HepG2 (cell line): ENCODE data around the gene RIPOR1. TPM values are rescaled to one million over a fixed set of nuclear protein-coding genes. Genes with fewer than 3 reads are reported as not detected.

Experiments used
- DNMT3B ChIP-seq: conservative IDR thresholded peaks from 2 replicates; pipeline ENCODE4 v1.6.1; 2016; ENCODE audit warnings: missing biosample characterization, control low read depth
- ESRRA ChIP-seq: sonication (generic); formaldehyde crosslinking; IDR thresholded peaks from 2 replicates; pipeline ENCODE4 v1.5.1; 2020; ENCODE audit warnings: mild to moderate bottlenecking, low read depth, missing genetic modification reagents
- FOXA1 ChIP-seq, 2 experiments: fragments of 450-650 bp in 1 of 2; sonication (generic) in 1 of 2; formaldehyde crosslinking in 1 of 2; IDR thresholded peaks; 2 replicates each; pipeline versions ENCODE4 v1.4.0 to v1.6.1; 2016 to 2020; ENCODE audit warnings: missing genetic modification reagents in 1 of 2
- KMT2A ChIP-seq: sonication (generic); formaldehyde crosslinking; IDR thresholded peaks from 2 replicates; pipeline ENCODE4 v1.4.0; 2020; ENCODE audit warnings: missing genetic modification reagents
- MAFG ChIP-seq: sonication (generic); formaldehyde crosslinking; IDR thresholded peaks from 2 replicates; pipeline ENCODE4 v1.5.1; 2020; ENCODE audit warnings: mild to moderate bottlenecking, missing genetic modification reagents
- NFIB ChIP-seq: sonication (generic); formaldehyde crosslinking; IDR thresholded peaks from 2 replicates; pipeline ENCODE4 v1.9.0; 2021; ENCODE audit warnings: missing genetic modification reagents, mild to moderate bottlenecking, borderline replicate concordance
- PRMT3 ChIP-seq: sonication (generic); formaldehyde crosslinking; IDR thresholded peaks from 2 replicates; pipeline ENCODE4 v1.8.1; 2022; ENCODE audit warnings: low read depth, mild to moderate bottlenecking, moderate library complexity, missing genetic modification reagents, borderline replicate concordance
- ZFYVE20 ChIP-seq: sonication (generic); formaldehyde crosslinking; IDR thresholded peaks from 2 replicates; pipeline ENCODE4 v1.8.0; 2023; ENCODE audit warnings: low read depth, mild to moderate bottlenecking, moderate library complexity, missing genetic modification reagents, borderline replicate concordance
- ZNF10 ChIP-seq: sonication (generic); formaldehyde crosslinking; IDR thresholded peaks from 2 replicates; pipeline ENCODE4 v1.4.0; 2020; ENCODE audit warnings: mild to moderate bottlenecking, low read depth, missing genetic modification reagents, borderline replicate concordance
- ZNF138 ChIP-seq: sonication (generic); formaldehyde crosslinking; IDR thresholded peaks from 2 replicates; pipeline ENCODE4 v1.5.0; 2020; ENCODE audit warnings: mild to moderate bottlenecking, low read depth, missing genetic modification reagents
- ZNF737 ChIP-seq: sonication (generic); formaldehyde crosslinking; IDR thresholded peaks from 2 replicates; pipeline ENCODE4 v1.5.0; 2020; ENCODE audit warnings: missing genetic modification reagents, mild to moderate bottlenecking, borderline replicate concordance
- ZNF781 ChIP-seq: sonication (generic); formaldehyde crosslinking; IDR thresholded peaks from 2 replicates; pipeline ENCODE4 v1.5.1; 2020; ENCODE audit warnings: borderline replicate concordance, mild to moderate bottlenecking, missing genetic modification reagents; ENCODE audit errors: not compliant biosample characterization
- polyA plus RNA-seq, 8 experiments: library from polyadenylated mRNA; depleted of rRNA in 3 of 8; stranded (reverse) in 7 of 8; unstranded in 1 of 8; fragments of >200 nt; fragmentation: Illumina TruSeq in 4 of 8; extraction: Trizol in 4 of 8; gene quantifications; 2 replicates each; pipeline versions ENCODE4 v1.2.1 to v1.2.3, GENCODE V29; 2011 to 2016; ENCODE audit warnings: low read depth in 4 of 8, missing spikeins in 1 of 8, mixed read lengths in 1 of 8; ENCODE audit not compliant: insufficient read depth in 1 of 8
- total RNA-seq, 5 experiments: library from RNA; depleted of rRNA; stranded (reverse); fragments of >200 nt; fragmentation: Illumina TruSeq; extraction: Trizol; gene quantifications; 2 replicates each; pipeline ENCODE4 v1.2.3, GENCODE V29; 2016; ENCODE audit warnings: low read depth in 1 of 5
- TF ChIP-seq, protein P1 (sequence below): sonication (generic); formaldehyde crosslinking; IDR thresholded peaks from 2 replicates; pipeline ENCODE4 v1.5.0; 2020; ENCODE audit warnings: missing genetic modification reagents, mild to moderate bottlenecking, borderline replicate concordance
- TF ChIP-seq, protein P2 (sequence below): sonication (generic); formaldehyde crosslinking; IDR thresholded peaks from 2 replicates; pipeline ENCODE4 v1.9.0; 2021; ENCODE audit warnings: missing genetic modification reagents, borderline replicate concordance
- TF ChIP-seq, protein P3 (sequence below), 2 experiments: sonication (generic) in 1 of 2; formaldehyde crosslinking in 1 of 2; IDR thresholded peaks; 2 replicates each; pipeline versions ENCODE4 v1.4.0 to v1.6.1; 2016 to 2020; ENCODE audit warnings: borderline replicate concordance in 1 of 2, low read depth in 1 of 2, mild to moderate bottlenecking in 1 of 2, missing genetic modification reagents in 1 of 2
- TF ChIP-seq, protein P4 (sequence below): sonication (generic); formaldehyde crosslinking; IDR thresholded peaks from 2 replicates; pipeline ENCODE4 v1.4.0; 2020; ENCODE audit warnings: missing genetic modification reagents

The RIPOR1 gene
- total and polyA plus RNA-seq, 2 of the 13 experiments (the other 11 are each of a cell fraction or from before 2014, with no cell fraction given): 4.6 to 8.1 TPM

DNA sequence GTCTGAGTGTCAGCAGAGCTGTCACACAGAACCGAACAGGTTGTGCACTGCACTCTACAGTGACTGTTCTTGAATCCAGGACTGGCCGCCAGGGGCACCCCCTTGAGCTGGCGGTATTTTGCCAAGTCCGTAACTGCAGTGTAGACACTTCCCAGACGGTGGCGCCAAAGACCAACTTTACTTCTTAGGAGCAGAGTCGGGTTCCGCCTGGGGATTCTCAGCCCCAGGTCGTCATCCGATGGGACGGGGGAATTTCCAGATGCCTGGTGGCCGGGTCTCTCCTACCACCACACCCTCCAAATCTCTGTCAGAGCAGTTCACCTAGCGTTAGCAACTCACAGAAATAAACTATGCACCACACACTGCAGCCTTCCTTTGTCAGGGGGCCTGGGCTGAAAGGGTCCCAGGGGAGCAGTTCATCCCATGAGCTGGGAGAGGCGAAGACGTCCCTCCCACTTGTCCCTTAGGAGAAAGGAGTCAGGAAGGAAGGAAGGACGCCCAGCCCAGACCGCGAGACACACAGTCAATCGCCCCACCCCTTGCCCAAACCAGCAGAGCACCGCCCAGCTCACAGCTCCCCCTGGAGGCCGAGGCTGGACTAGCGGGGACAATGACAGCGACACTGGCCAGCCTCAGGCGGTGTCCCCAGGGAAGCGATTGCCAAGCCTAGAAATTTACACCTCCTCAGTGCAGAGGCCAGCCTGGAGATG, 7.4 kb upstream of the RIPOR1 start (continued):
- peak; percentile 18; the same call in 1 of the 2 replicates for TF ChIP-seq ZNF138
- TF ChIP-seq PRMT3 (CRISPR knock-in tag): 0 out of 2 replicates have a peak, but pooled peaks have one; percentile 78
- TF ChIP-seq DNMT3B (CRISPR knock-in tag): no peak
- TF ChIP-seq MAFG (CRISPR knock-in tag): no peak
- TF ChIP-seq, protein P1, sequence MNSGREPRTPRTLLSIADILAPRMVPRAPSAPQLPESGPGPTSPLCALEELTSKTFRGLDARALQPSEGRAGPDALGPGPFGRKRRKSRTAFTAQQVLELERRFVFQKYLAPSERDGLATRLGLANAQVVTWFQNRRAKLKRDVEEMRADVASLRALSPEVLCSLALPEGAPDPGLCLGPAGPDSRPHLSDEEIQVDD (CRISPR knock-in tag): no peak
- no peak for TF ChIP-seq NFIB (CRISPR knock-in tag)
- TF ChIP-seq ZFYVE20 (CRISPR knock-in tag): no peak
- TF ChIP-seq KMT2A: no peak; the same call in 1 of the 2 replicates
- TF ChIP-seq ESRRA (CRISPR knock-in tag): no peak; the same call in 1 of the 2 replicates
- TF ChIP-seq, protein P2, sequence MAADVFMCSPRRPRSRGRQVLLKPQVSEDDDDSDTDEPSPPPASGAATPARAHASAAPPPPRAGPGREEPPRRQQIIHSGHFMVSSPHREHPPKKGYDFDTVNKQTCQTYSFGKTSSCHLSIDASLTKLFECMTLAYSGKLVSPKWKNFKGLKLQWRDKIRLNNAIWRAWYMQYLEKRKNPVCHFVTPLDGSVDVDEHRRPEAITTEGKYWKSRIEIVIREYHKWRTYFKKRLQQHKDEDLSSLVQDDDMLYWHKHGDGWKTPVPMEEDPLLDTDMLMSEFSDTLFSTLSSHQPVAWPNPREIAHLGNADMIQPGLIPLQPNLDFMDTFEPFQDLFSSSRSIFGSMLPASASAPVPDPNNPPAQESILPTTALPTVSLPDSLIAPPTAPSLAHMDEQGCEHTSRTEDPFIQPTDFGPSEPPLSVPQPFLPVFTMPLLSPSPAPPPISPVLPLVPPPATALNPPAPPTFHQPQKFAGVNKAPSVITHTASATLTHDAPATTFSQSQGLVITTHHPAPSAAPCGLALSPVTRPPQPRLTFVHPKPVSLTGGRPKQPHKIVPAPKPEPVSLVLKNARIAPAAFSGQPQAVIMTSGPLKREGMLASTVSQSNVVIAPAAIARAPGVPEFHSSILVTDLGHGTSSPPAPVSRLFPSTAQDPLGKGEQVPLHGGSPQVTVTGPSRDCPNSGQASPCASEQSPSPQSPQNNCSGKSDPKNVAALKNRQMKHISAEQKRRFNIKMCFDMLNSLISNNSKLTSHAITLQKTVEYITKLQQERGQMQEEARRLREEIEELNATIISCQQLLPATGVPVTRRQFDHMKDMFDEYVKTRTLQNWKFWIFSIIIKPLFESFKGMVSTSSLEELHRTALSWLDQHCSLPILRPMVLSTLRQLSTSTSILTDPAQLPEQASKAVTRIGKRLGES (CRISPR knock-in tag): no peak
- TF ChIP-seq FOXA1 (IDR thresholded peaks at IDR 0.05): no peak
- no peak for TF ChIP-seq FOXA1 (CRISPR knock-in tag; IDR thresholded peaks at IDR 0.05)
- no peak for TF ChIP-seq ZNF10 (CRISPR knock-in tag)
- TF ChIP-seq, protein P3, sequence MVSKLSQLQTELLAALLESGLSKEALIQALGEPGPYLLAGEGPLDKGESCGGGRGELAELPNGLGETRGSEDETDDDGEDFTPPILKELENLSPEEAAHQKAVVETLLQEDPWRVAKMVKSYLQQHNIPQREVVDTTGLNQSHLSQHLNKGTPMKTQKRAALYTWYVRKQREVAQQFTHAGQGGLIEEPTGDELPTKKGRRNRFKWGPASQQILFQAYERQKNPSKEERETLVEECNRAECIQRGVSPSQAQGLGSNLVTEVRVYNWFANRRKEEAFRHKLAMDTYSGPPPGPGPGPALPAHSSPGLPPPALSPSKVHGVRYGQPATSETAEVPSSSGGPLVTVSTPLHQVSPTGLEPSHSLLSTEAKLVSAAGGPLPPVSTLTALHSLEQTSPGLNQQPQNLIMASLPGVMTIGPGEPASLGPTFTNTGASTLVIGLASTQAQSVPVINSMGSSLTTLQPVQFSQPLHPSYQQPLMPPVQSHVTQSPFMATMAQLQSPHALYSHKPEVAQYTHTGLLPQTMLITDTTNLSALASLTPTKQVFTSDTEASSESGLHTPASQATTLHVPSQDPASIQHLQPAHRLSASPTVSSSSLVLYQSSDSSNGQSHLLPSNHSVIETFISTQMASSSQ (IDR thresholded peaks at IDR 0.05; ENCODE audit: low read depth): no peak
- TF ChIP-seq, protein P3 (CRISPR knock-in tag; IDR thresholded peaks at IDR 0.05; ENCODE audit: borderline replicate concordance): peak; percentile 56; the same call in 1 of the 2 replicates
- TF ChIP-seq ZNF781: peak; percentile 82
- TF ChIP-seq, protein P4, sequence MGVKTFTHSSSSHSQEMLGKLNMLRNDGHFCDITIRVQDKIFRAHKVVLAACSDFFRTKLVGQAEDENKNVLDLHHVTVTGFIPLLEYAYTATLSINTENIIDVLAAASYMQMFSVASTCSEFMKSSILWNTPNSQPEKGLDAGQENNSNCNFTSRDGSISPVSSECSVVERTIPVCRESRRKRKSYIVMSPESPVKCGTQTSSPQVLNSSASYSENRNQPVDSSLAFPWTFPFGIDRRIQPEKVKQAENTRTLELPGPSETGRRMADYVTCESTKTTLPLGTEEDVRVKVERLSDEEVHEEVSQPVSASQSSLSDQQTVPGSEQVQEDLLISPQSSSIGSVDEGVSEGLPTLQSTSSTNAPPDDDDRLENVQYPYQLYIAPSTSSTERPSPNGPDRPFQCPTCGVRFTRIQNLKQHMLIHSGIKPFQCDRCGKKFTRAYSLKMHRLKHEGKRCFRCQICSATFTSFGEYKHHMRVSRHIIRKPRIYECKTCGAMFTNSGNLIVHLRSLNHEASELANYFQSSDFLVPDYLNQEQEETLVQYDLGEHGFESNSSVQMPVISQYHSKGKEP: no peak
- TF ChIP-seq ZNF737: no peak; the same call in 1 of the 2 replicates
